GM18951 (cell line): ENCODE data around the gene AMHR2.
A peak's percentile ranks its signal among the peaks of the same experiment; 100 is the strongest.

Experiments
- POLR2A ChIP-seq: IDR thresholded peaks from 4 replicates; pipeline ENCODE4 v1.6.1; 2011; ENCODE audit warnings: mild to moderate bottlenecking; ENCODE audit not compliant: insufficient read length, insufficient read depth; ENCODE audit errors: extremely low read depth
- in situ Hi-C: fragments of 300-500 bp; cut with MboI; formaldehyde crosslinking; loops from one replicate; pipeline ENCODE4 v1.12.0; 2022; ENCODE audit warnings: low sequenced_read_pairs, mixed read lengths, inconsistent platforms; ENCODE audit not compliant: unreplicated experiment

Gene AMHR2

GRCh38 chr12:53467082-53467481 is 43.4 kb downstream of the AMHR2 start:
- TF ChIP-seq POLR2A = no peak
- in situ Hi-C loops = no loop called here

DNA sequence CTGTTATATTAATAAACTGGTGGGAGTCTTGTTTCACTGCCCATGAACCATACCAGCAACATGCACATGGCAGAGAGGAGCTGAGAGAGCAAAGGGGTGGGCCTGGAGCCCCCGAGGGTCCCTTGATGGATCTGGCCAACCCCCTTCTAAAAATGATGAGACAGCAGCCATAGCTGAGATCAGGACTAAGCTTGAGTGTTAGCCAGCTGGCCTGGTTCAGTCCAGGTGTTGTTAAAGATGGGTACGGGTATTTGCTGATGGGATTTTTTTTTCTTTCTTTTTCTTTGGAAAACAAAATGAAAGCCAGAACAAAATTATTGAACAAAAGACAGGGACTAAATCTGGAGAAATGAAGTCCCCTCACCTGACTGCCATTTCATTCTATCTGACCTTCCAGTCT is 44.2 kb downstream of the AMHR2 start:
- no peak for TF ChIP-seq POLR2A
- in situ Hi-C loops = no loop called here

GRCh38 chr12:53468282-53468681 is 44.6 kb downstream of the AMHR2 start:
- no peak for TF ChIP-seq POLR2A
- in situ Hi-C loops = no loop called here

- in situ Hi-C loops = no loop called here
- TF ChIP-seq POLR2A = no peak
Observed at GRCh38 chr12:53472056-53472582, 48.5 kb downstream of the AMHR2 start.

DNA sequence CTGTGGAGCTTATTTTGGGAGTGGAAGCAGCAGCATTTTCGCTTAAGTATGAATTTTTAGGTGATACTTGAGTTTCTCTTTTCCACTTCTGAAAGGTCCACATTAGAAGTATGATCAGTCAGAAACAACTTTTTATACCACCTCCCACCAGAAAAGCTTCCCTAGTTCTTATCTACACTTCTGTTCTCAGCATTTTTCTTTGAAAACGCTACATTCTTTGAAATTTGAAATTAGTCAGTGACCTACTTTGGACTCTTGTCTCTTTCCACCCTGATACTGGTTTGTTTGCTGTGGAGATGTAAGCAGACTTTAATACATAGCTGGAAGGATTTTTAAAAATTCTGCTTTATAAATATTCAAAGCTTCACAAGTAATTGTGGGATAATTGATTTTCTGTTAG is 50.4 kb downstream of the AMHR2 start:
- TF ChIP-seq POLR2A = no peak
- in situ Hi-C loops = no loop called here

DNA sequence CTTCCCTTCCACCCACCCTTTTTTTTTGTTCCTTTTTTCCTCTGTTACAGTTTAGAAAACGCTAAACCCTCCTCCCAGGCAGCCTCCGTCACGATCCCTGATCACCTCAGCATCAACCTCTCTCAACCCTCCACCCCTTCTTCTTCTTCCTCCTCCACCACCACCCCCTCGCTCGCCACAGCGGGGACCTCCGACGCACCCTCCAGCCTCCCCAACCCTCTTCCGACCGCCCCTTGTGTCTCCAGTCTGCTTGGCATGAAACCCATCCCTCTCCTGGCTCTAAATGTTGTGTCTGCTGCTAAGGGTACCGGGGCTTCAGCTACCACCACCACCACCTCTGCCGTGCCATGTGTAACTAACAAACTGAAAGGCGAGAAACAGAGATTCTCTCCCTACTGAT is 51.2 kb downstream of the AMHR2 start:
- in situ Hi-C loops = no loop called here
- peak; percentile 25 for TF ChIP-seq POLR2A

- no peak for TF ChIP-seq POLR2A
- in situ Hi-C loops = no loop called here
Observed at GRCh38 chr12:53476769-53477209, 53.1 kb downstream of the AMHR2 start.

DNA sequence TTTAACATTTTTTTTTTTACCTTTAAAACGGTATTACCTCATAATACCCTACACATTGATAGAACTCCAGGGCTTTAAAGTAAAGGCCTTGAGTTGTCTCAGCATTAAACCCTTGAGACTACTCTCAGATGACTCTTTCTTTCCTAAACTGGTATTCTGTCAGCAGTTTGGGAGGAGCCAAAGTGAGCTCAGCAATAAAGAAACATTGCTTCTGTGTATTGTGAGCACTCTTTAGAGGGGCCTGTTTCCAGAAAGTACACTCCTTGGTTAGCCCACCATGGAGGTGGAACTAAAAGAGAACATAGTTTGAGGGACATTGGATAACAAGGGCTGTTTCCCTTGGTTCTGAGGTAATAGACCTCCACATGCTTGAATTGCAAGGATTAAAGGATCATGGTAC is 55.2 kb downstream of the AMHR2 start:
- in situ Hi-C loops = no loop called here

GRCh38 chr12:53479331-53479730 is 55.7 kb downstream of the AMHR2 start:
- no peak for TF ChIP-seq POLR2A
- in situ Hi-C loops = no loop called here

More for the DNA sequence above, 55.2 kb downstream of the AMHR2 start:
- no peak for TF ChIP-seq POLR2A

DNA sequence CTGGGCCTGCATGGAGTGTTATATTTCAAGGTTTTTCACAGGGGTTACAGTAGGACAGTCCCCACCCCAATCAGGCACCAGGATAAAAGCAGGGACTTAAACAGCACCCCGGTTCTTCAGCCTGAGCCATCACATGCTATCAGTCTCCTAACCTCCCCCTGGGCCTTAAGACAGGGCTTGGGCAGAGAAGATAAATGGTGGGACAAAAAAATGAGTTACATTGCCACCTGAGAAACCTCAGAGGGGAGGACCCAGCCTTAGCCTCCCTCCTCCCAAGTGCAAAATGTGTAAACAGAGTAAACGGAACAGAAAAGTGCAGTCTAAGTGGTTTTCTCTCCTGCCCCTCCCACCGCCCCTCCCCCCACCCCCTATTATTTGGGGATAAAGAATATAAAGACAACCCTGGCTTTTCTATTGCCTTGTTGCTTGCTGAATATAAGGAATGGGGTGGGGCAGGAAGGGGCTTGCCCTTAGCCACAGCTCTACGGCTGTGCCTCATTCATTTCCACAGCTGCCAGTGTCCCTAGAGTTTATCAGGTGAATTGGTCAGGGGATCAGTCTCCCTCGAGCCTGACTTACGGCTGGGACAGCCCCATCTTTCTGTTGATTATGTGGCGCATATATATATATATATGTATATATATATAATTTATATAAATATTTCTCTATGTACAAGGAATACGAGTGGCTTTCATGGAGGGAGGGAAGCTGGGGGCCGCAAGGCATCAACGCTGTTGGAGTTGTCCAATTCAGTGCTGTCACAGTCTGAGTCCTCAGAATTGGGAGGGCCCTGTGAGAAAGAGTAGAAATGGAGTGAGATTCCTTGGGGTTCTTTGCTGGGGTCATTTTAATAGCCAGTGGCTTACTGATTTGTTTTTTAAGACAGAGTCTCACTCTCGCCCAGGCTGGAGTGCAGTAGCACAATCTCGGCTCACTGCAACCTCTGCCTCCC is 57.1 kb downstream of the AMHR2 start:
- in situ Hi-C loops = no loop called here
- TF ChIP-seq POLR2A = no peak
